Endodermal cell (in vitro differentiated cells): Measurements from ENCODE around the gene HDAC4. TPM values are rescaled to one million over a fixed set of nuclear protein-coding genes. Genes with fewer than 3 reads are reported as not detected.
A peak's percentile ranks its signal among the peaks of the same experiment; 100 is the strongest.

Experiments
- DNase-seq: peaks from one replicate; pipeline ENCODE4 v3.0.0-alpha.2; 2017
- H3K27ac ChIP-seq: 2 replicates; pipeline ENCODE4 v1.5.1; 2013; ENCODE audit warnings: mild to moderate bottlenecking, low read depth, low read length, moderate library complexity
- H3K27me3 ChIP-seq: 2 replicates; pipeline ENCODE4 v1.6.1; 2013; ENCODE audit warnings: mild to moderate bottlenecking, low read length, moderate library complexity; ENCODE audit not compliant: insufficient read depth, control insufficient read depth, poor library complexity, severe bottlenecking
- H3K36me3 ChIP-seq: 2 replicates; pipeline ENCODE4 v1.7.0; 2013; ENCODE audit warnings: mild to moderate bottlenecking, low read length, moderate library complexity; ENCODE audit not compliant: control insufficient read depth, insufficient read depth
- H3K4me1 ChIP-seq: one replicate; pipeline ENCODE4 v1.7.0; 2013; ENCODE audit warnings: low read length; ENCODE audit not compliant: control insufficient read depth, insufficient read depth
- H3K4me3 ChIP-seq: 2 replicates; pipeline ENCODE4 v1.5.1; 2013; ENCODE audit warnings: mild to moderate bottlenecking, low read length, moderate library complexity
- H3K9ac ChIP-seq: 2 replicates; pipeline ENCODE4 v1.6.1; 2013; ENCODE audit warnings: mild to moderate bottlenecking, low read length, moderate library complexity; ENCODE audit not compliant: poor library complexity, severe bottlenecking; ENCODE audit errors: extremely low read depth
- H3K9me3 ChIP-seq: 2 replicates; pipeline ENCODE4 v1.6.1; 2013; ENCODE audit warnings: mild to moderate bottlenecking, low read length, moderate library complexity; ENCODE audit not compliant: control insufficient read depth
- H3K27ac Mint-ChIP-seq: 2 replicates; pipeline ENCODE4 v1.8.0; 2020; ENCODE audit warnings: mixed read lengths
- H3K27me3 Mint-ChIP-seq: 2 replicates; pipeline ENCODE4 v1.8.0; 2021; ENCODE audit warnings: mild to moderate bottlenecking, mixed read lengths; ENCODE audit not compliant: insufficient read depth
- H3K36me3 Mint-ChIP-seq: 2 replicates; pipeline ENCODE4 v1.8.0; 2020; ENCODE audit warnings: low read depth, mixed read lengths
- H3K4me1 Mint-ChIP-seq: 2 replicates; pipeline ENCODE4 v1.8.0; 2020; ENCODE audit warnings: mixed read lengths
- H3K4me3 Mint-ChIP-seq: 2 replicates; pipeline ENCODE4 v1.8.0; 2020; ENCODE audit warnings: mild to moderate bottlenecking, moderate library complexity, mixed read lengths
- H3K9me3 Mint-ChIP-seq: 2 replicates; pipeline ENCODE4 v1.8.0; 2020; ENCODE audit warnings: mild to moderate bottlenecking, mixed read lengths
- WGBS, 2 experiments: methylation state at CpG; one replicate each; pipeline versions ENCODE4 v1.1.5 to v1.1.7; 2013; ENCODE audit warnings: missing lambda C conversion rate in 2 of 2, mixed read lengths in 1 of 2; ENCODE audit not compliant: insufficient coverage in 1 of 2, insufficient read length in 1 of 2; 5-methylcytosine and 5-hydroxymethylcytosine counted together
- total RNA-seq, 2 donors: library from RNA; stranded (reverse); fragmentation: NEBNext Ultra II Directional in 1 of 2; extraction: Animal tissue kit (Norgen Biotek cat#: 25700) in 1 of 2; gene quantifications; 2 replicates in 1 of 2; 3 replicates in 1 of 2; pipeline ENCODE4 v1.2.1, GENCODE V29; 2021
- TF ChIP-seq, protein P1 (sequence below): fragments of 200-600 bp; sonication (generic); conservative IDR thresholded peaks from 2 replicates; pipeline ENCODE4 v1.5.0; 2021; ENCODE audit warnings: antibody characterized with exemption, mild to moderate bottlenecking

Gene HDAC4
- total RNA-seq, 2 donors from 2014 or later: 45.7 to 51.2 TPM

GRCh38 chr2:239169311-239170048, 231.3 kb downstream of the HDAC4 start:
- WGBS, 2 experiments: 94 to 96% methylated on average over 26 to 27 of the region's 27 CpGs
- peak; percentile 28 for DNase-seq
- Mint-ChIP-seq H3K4me3 (no peak overlapping the region), H3K9me3 (peaks cover 36% of the 10 kb centered on the region), H3K4me1 (no peaks in the 10 kb centered on the region), H3K27me3 (no peaks in the 10 kb centered on the region), H3K36me3 (peaks cover 44% of the 10 kb centered on the region), H3K27ac (no peak overlapping the region)
- Histone ChIP-seq H3K4me3 (no peak overlapping the region), H3K9ac (no peak overlapping the region), H3K36me3 (peaks cover under 1% of the 10 kb centered on the region), H3K27ac (no peak overlapping the region), H3K4me1 (no peaks in the 10 kb centered on the region), H3K27me3 (no peaks in the 10 kb centered on the region), H3K9me3 (peaks cover 38% of the 10 kb centered on the region)
- TF ChIP-seq, protein P1, sequence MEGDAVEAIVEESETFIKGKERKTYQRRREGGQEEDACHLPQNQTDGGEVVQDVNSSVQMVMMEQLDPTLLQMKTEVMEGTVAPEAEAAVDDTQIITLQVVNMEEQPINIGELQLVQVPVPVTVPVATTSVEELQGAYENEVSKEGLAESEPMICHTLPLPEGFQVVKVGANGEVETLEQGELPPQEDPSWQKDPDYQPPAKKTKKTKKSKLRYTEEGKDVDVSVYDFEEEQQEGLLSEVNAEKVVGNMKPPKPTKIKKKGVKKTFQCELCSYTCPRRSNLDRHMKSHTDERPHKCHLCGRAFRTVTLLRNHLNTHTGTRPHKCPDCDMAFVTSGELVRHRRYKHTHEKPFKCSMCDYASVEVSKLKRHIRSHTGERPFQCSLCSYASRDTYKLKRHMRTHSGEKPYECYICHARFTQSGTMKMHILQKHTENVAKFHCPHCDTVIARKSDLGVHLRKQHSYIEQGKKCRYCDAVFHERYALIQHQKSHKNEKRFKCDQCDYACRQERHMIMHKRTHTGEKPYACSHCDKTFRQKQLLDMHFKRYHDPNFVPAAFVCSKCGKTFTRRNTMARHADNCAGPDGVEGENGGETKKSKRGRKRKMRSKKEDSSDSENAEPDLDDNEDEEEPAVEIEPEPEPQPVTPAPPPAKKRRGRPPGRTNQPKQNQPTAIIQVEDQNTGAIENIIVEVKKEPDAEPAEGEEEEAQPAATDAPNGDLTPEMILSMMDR: no peak

DNA sequence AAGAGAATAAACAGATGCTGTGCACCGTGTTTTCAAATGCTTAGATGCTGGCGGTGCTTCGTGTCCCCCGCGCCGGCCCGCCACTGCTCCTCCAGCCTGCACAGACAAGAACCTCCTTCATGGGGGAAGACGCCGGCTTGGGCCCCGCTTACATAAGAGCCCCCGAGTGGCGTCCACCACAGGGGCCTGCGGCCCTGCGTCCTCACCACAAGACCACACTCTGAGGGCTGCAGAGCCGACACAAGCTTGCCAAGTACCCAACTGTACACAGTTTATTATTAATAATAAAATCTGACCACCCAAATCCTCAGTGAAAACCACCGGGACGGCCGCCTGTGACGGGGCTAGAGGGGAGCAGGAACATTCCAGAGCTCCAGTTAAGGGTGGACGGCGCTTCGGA, 232.2 kb downstream of the HDAC4 start:
- Histone ChIP-seq H3K36me3 (no peaks in the 10 kb centered on the region), H3K27me3 (no peaks in the 10 kb centered on the region), H3K4me3 (no peak overlapping the region), H3K27ac (no peak overlapping the region), H3K4me1 (no peaks in the 10 kb centered on the region), H3K9me3 (peaks cover 32% of the 10 kb centered on the region), H3K9ac (no peak overlapping the region)
- Mint-ChIP-seq H3K27me3 (no peaks in the 10 kb centered on the region), H3K4me3 (no peak overlapping the region), H3K9me3 (peaks cover 29% of the 10 kb centered on the region), H3K36me3 (peaks cover 37% of the 10 kb centered on the region), H3K27ac (no peak overlapping the region), H3K4me1 (no peaks in the 10 kb centered on the region)
- TF ChIP-seq, protein P1: no peak
- WGBS, 2 experiments: 95 to 97% methylated on average over 10 to 22 of the region's 22 CpGs
- peak; percentile 28 for DNase-seq

DNA sequence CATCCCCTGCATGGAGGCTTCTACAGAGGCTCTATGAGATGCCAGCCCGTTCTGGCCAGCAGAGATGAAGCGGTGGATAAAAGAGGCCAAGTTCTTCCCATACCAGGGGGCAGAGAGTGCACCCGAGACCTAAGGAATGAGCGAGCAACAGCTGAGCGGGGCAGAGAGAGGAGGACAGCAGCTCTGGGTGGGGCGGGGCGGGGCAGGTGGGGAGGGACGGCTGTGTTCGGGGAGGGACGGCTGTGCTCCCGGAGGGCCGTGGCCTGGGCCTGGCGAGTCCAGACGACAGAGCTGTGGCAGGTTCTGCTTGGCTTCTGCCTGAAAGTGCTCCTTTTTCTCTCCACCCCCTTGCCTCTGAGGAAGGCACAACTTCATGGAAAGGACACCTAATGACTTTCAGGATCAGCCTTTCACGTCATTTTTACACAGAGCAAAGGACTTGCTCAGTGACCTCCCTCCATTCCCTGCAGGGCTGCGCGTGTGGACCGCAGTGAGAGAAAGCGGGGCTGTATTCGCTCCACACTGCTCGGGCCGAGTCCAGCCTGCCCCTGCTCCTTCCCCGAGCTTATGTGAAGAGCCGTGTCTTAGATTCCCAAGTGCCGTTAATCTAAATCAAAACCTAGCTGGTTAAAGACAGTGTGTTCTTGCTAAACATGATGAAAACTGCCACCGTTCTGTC, 232.9 kb downstream of the HDAC4 start:
- Mint-ChIP-seq H3K27ac (no peak overlapping the region), H3K27me3 (no peaks in the 10 kb centered on the region), H3K4me1 (no peaks in the 10 kb centered on the region), H3K9me3 (peaks cover 23% of the 10 kb centered on the region), H3K36me3 (peaks cover 31% of the 10 kb centered on the region), H3K4me3 (no peak overlapping the region)
- Histone ChIP-seq H3K4me1 (no peaks in the 10 kb centered on the region), H3K9ac (no peak overlapping the region), H3K36me3 (no peaks in the 10 kb centered on the region), H3K27me3 (no peaks in the 10 kb centered on the region), H3K27ac (no peak overlapping the region), H3K4me3 (no peak overlapping the region), H3K9me3 (peaks cover 25% of the 10 kb centered on the region)
- WGBS, 2 experiments: 94 to 95% methylated on average over 21 to 26 of the region's 26 CpGs
- DNase-seq: peak; percentile 22
- TF ChIP-seq, protein P1: no peak
